Duodenal mucosa (tissue), 2 donors: Measurements from ENCODE around the gene BRAT1.

Experiments
- H3K27ac ChIP-seq: one replicate; pipeline ENCODE4 v1.7.0; 2013; ENCODE audit warnings: low read depth, low read length
- H3K27me3 ChIP-seq, 2 donors: one replicate each; pipeline ENCODE4 v1.7.0; 2013; ENCODE audit warnings: low read length in 2 of 2, control low read depth in 1 of 2; ENCODE audit not compliant: insufficient read depth in 2 of 2, control insufficient read depth in 1 of 2
- H3K36me3 ChIP-seq, 2 donors: one replicate each; pipeline ENCODE4 v1.7.0; 2013; ENCODE audit warnings: low read length in 2 of 2, control low read depth in 1 of 2; ENCODE audit not compliant: insufficient read depth in 2 of 2, control insufficient read depth in 1 of 2
- H3K4me1 ChIP-seq, 2 donors: one replicate each; pipeline ENCODE4 v1.7.0; 2013; ENCODE audit warnings: low read length in 2 of 2, control low read depth in 1 of 2; ENCODE audit not compliant: insufficient read depth in 2 of 2, control insufficient read depth in 1 of 2
- H3K4me3 ChIP-seq, 2 donors: one replicate each; pipeline ENCODE4 v1.7.0; 2013; ENCODE audit warnings: low read length in 2 of 2, low read depth in 1 of 2
- H3K9ac ChIP-seq, 2 donors: one replicate each; pipeline ENCODE4 v1.7.0; 2013; ENCODE audit warnings: low read length in 2 of 2, low read depth in 1 of 2
- H3K9me3 ChIP-seq, 2 donors: one replicate each; pipeline ENCODE4 v1.7.0; 2013; ENCODE audit warnings: low read length in 2 of 2, control low read depth in 1 of 2; ENCODE audit not compliant: control insufficient read depth in 1 of 2

Gene BRAT1

GRCh38 chr7:2546776-2547586 lies 8.3 kb downstream of the BRAT1 start:
- H3K4me1 ChIP-seq: no peaks in the 10 kb centered on the region
- no peak overlapping the region for H3K27ac ChIP-seq
- H3K9me3 ChIP-seq: no peaks in the 10 kb centered on the region
- no peak overlapping the region for H3K9ac ChIP-seq
- H3K4me3 ChIP-seq: no peak overlapping the region
- H3K36me3 ChIP-seq: peaks cover 37 to 65% of the 10 kb centered on the region in 2 donors
- no peaks in the 10 kb centered on the region for H3K27me3 ChIP-seq

DNA sequence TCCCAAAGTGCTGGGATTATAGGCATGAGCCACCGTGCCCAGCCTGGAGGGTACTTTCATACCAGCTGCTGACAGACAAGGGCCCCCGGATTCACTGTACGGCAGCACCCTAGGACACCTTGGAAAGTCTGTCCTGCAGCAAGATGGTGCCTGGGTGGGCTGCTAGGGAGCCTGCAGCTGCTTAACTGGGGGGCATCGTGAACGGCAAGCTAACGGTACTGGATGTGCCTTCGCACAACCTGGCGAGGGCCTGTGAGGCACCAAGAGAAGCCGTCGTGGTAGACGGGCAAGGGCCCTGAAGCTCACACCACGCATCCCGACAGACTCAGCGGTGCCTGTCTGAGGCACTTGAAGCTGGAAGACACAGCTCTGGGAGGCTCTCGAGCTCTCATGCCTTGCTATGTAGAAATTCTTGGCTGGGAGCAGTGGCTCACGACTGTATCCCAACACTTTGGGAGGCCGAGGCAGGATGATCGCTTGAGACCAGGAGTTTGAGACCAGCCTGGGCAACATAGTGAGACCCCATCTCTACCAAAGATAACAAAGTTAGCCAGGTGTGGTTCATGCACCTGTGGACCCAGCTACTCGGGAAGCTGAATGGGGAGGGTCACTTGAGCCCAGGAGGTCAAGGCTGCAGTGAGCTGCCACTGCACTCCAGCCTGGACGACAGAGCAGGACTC lies 9.4 kb downstream of the BRAT1 start:
- H3K4me3 ChIP-seq: no peak overlapping the region
- H3K27me3 ChIP-seq: no peaks in the 10 kb centered on the region
- H3K4me1 ChIP-seq: no peaks in the 10 kb centered on the region
- H3K9me3 ChIP-seq: no peaks in the 10 kb centered on the region
- H3K9ac ChIP-seq: no peak overlapping the region
- H3K27ac ChIP-seq: no peak overlapping the region
- H3K36me3 ChIP-seq: peaks cover 38 to 75% of the 10 kb centered on the region in 2 donors

DNA sequence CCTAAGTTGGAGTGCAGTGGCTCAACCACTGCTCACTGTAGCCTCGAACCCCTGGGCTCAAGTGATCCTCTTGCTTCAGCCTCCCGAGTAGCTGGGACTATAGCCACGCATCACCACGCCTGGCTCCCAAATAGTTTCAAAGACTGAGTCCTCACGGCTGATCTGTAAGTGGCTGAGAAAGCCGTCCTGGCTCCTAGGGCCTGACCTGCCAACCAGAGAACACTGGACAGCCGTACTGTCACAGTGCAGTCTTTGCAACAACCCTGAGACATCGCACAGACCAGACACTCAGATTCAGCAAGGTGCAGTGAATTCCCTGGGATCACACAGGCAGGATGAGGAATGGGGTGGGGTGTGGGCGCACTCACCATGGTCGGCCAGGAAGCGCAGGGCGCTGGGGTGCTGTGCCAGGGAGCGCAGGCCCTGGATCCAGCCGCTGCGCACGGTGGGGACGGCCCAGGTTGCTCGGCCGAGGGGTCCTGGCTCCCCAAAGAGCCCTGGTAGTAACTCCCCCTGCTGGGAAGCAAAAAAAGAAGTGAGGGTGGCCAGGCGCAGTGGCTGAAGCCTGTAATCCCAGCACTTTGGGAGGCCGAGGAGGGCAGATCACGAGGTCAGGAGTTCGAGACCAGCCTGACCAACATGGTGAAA lies 10.7 kb downstream of the BRAT1 start:
- Histone ChIP-seq H3K9ac (no peak overlapping the region), H3K27me3 (no peaks in the 10 kb centered on the region), H3K36me3 (peaks cover 42 to 81% of the 10 kb centered on the region in 2 donors), H3K27ac (no peak overlapping the region), H3K4me3 (no peak overlapping the region), H3K9me3 (no peaks in the 10 kb centered on the region), H3K4me1 (no peaks in the 10 kb centered on the region)

- Histone ChIP-seq H3K36me3 (peaks cover 41 to 88% of the 10 kb centered on the region in 2 donors), H3K4me3 (no peak overlapping the region), H3K27ac (no peak overlapping the region)
Measured at GRCh38 chr7:2542916-2543871, 12.1 kb downstream of the BRAT1 start.

GRCh38 chr7:2542011-2542915 lies 13.1 kb downstream of the BRAT1 start:
- no peak overlapping the region for H3K27ac ChIP-seq
- H3K4me3 ChIP-seq: no peak overlapping the region
- no peaks in the 10 kb centered on the region for H3K4me1 ChIP-seq
- H3K27me3 ChIP-seq: no peaks in the 10 kb centered on the region
- H3K9me3 ChIP-seq: no peaks in the 10 kb centered on the region
- no peak overlapping the region for H3K9ac ChIP-seq
- H3K36me3 ChIP-seq: peaks cover 35 to 83% of the 10 kb centered on the region in 2 donors

More at GRCh38 chr7:2542916-2543871, 12.1 kb downstream of the BRAT1 start:
- Histone ChIP-seq H3K9ac (no peak overlapping the region), H3K27me3 (no peaks in the 10 kb centered on the region), H3K4me1 (no peaks in the 10 kb centered on the region), H3K9me3 (no peaks in the 10 kb centered on the region)

DNA sequence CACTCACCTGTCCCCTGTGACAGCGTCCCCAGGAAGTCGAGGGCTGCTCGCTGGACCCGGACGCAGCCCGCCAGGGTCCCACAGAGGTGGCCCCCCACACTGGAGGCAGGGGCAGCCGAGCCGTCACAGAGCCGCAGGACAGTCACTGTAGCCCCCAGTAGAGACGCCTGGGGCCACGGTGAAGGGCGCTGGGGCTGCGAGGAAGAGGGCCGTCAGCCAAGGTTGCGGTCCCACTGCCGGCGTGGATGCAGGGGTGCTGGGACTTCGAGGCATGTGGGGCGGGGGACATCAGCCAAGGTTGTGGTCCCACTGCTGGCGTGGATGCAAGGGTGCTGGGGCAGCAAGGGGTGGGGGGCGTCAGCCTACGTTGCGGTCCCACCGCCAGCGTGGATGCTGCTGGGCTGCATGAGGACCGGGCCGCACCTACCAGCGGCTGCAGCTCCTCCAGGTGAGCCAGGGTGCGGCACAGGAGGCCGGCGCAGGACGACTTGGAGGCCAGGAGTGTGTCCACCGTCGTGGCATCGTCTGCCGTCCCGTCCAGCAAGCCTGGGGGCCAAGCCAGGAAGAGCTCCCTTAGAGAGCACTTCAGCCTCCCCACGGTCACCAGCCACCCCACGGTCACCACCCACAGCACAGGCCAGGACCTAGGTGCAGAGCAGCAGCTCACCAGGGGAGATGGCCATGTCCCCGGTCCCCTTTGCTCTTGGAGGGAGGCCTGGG lies 13.9 kb downstream of the BRAT1 start:
- no peaks in the 10 kb centered on the region for H3K4me1 ChIP-seq
- H3K27ac ChIP-seq: no peak overlapping the region
- peaks cover 30 to 77% of the 10 kb centered on the region in 2 donors for H3K36me3 ChIP-seq
- no peak overlapping the region for H3K4me3 ChIP-seq
- no peak overlapping the region for H3K9ac ChIP-seq
- no peaks in the 10 kb centered on the region for H3K9me3 ChIP-seq
- H3K27me3 ChIP-seq: no peaks in the 10 kb centered on the region

- Histone ChIP-seq H3K9me3 (no peaks in the 10 kb centered on the region), H3K4me3 (no peak overlapping the region), H3K4me1 (no peaks in the 10 kb centered on the region), H3K27me3 (no peaks in the 10 kb centered on the region), H3K27ac (no peak overlapping the region), H3K9ac (no peak overlapping the region), H3K36me3 (peaks cover 25 to 69% of the 10 kb centered on the region in 2 donors)
Measured at GRCh38 chr7:2540641-2541051, 14.7 kb downstream of the BRAT1 start.

DNA sequence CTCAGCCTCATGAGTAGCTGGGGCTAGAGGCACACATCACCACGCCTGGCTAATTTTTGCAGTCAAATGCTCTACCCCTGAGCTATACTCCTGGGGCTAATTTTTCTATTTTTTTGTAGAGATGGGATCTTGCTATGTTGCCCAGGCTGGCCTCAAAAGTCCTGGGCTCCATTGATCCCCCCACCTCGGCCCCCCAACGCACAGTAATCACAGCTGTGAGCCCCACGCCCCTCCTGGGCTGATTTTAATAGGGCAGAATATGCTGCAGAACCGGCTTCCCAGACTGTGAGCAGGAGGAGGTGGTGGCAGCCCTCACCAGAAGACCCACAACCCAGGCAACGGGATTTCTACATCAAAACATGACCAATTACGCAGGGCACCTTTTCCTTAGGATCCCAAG lies 15.2 kb downstream of the BRAT1 start:
- H3K27me3 ChIP-seq: no peaks in the 10 kb centered on the region
- peaks cover 24 to 66% of the 10 kb centered on the region in 2 donors for H3K36me3 ChIP-seq
- no peaks in the 10 kb centered on the region for H3K9me3 ChIP-seq
- H3K27ac ChIP-seq: no peak overlapping the region
- no peak overlapping the region for H3K9ac ChIP-seq
- H3K4me3 ChIP-seq: no peak overlapping the region
- H3K4me1 ChIP-seq: no peaks in the 10 kb centered on the region
